IPS DF 19.7 (cell line): ENCODE measurements around the gene NRXN3.

ENCODE experiments used
- DNase-seq: peaks from one replicate; pipeline ENCODE4 v3.0.0-alpha.2; 2013; ENCODE audit warnings: low read depth, low spot score

NRXN3 gene

DNA sequence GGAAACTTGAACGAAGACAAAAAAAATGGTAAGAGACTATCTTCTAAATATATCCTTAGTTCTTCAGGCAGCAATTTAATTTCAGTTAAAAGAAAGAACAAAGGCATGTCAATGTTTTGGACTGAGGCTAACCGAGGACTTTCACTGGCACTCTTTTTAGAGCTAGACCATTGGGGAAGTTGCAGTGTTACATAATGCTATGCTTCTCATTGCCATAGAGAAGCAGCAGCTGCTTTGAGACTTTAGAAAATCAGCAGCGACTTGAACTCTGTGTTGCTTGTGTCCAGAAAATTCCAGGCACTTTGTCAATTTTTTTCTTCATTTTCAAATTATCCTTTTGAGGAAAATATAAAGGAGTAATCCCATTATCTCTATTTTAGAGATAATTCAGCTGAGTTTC, 964.2 kb downstream of the NRXN3 start:
- no peak for DNase-seq

DNA sequence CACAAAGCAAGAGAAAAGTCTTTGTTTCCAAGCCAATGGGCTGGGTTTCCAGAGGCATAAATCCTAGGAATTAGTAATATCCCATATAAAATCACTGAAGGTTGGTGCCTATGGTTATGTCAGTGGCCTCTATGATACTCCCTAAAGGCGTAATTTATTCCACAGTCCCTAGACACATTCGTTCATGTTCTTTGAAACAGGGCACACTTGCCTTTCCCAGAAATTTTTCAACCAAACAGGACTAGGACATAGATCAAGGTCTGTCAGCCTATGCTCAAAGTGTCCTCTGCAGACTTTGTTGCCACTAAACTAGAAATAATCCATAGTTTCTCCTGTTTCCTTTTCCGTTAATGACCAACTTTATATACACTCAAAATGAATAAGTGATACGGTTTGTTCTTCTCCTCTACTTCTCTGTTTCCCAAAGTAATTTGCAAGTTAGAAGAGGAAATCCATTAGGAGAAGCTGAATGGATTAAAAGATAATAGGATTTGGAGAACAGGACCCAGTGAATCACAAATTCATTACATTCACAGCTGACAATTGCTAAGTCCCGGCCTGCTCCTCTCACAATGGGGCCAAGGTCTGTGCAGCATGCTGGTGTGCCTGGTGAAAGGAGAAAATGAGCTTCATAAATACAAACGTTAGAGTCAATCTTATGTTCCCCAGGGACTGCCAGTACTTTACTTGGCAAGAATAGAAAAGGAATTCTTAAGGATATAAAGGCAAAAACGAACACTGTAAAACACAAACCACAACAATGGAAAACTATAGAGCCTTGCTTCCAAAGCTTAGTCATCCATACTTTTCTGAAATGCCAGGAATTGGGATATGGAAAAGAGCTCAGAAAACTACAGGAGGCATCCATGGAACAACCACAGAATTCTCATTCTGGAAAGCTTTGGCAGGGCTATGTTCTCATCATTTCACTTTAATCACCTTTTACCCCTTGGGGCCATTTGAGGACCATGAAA, 966.2 kb downstream of the NRXN3 start:
- no peak for DNase-seq

DNA sequence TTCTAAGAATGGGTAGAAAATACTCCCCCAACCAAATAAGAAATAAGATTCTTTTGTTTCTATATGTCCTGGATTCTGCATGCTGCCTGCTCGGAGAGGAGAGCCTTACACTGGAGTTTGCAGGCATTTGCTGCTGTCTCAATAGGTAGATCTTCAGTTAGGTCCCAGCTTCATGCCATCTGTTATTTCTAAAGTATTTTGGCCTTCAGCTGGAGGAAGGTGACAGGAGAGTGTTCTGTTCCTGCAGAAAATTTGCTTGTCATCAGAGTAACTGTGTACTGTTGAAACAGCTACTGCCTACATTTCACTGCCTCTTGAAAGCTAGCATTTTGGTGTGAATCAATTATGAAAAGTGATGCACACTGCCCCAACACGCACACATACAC, 966.9 kb downstream of the NRXN3 start:
- no peak for DNase-seq

DNA sequence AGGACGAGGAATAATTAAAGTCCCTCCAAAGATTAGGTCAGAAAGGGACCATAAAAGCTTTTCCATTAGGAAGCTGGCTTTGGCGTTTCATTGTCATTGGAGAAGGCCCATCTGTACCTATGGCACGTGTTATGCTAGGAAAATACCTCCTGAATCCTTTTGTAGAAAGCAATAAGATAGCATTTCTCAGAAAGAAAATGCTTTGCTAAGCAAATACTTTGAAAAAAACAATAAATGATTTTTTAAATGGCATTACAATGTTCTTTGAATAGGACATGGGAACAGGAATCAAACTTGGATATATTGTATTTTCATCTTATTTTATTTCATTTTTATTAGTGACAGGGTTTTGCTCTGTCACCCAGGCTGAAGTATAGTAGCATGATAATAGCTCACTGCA, 967.7 kb downstream of the NRXN3 start:
- DNase-seq = no peak

DNA sequence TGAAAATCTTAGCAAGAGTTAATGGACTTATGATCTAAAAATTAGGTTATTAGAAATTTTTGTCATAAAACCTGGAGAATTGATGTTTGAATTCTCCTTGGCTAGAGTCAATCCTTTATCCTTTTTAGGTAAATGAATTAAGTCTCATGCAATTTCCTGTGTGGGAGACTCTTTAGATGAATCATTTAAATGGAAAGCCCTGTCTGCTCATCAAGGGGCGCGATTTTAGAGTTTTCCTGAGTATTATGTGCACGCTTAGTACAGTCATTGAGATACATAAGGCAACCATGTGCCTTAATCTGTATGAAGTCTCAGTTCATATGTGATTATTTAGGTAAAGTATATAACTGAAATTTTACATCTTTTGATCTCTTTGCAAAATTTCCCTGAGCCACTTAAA, 974.7 kb downstream of the NRXN3 start:
- no peak for DNase-seq

DNA sequence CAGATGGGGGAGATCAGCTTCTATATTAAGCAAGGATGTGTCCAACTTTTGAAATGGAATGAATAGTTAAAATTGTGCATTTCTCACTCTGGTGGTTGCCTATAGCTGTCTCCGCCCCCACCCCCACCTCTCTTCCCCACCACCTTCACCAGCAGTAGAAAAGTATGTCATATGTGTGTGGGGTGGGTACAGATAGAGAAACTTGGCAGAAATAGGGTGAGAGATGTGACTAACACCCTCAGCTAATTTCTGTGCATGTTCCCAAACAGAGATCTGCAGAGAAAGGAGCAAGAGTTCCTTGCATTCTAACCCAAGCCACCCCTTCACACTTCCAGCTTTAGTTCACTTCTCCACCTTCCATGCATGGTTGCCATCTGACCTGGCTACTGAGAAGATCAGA, 980.1 kb downstream of the NRXN3 start:
- no peak for DNase-seq

DNA sequence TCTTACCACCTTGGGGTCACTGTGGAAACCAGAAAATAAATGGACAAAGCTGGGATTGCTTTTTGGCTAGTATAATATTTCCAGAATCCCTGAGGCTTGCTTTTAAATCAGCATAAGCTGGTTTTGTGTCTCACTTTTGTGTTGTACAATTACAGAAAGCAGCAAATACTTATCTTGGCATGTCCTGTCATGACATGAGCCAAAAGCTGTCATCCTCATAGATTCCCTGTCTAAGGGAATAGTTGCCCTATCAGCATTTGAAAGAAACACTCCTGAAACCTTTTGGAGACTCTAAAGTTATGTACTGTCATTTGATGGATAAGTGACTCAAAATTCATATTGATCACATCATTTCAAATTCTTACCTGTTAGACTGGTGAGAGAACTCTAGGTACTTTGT, 987.2 kb downstream of the NRXN3 start:
- DNase-seq = no peak

DNA sequence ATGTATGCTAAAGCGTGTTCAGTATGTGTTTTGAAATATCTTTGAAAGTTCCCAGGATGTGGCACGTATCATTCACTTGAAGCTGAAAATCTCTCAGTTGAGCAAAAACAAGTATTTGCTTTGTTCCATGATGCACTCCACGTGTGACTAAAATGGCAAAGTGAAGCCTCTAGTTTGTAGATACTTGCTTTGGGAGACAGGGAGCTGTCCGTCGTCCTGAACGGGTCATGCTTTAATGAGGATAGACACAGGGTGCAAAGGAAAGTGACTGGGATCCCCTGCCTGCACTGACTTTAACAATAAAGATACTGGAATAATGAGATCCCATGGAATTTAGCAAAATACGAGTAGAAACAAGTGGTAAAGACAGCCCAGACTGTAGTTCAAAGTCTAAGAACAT, 991.4 kb downstream of the NRXN3 start:
- peak; percentile 9 for DNase-seq

DNA sequence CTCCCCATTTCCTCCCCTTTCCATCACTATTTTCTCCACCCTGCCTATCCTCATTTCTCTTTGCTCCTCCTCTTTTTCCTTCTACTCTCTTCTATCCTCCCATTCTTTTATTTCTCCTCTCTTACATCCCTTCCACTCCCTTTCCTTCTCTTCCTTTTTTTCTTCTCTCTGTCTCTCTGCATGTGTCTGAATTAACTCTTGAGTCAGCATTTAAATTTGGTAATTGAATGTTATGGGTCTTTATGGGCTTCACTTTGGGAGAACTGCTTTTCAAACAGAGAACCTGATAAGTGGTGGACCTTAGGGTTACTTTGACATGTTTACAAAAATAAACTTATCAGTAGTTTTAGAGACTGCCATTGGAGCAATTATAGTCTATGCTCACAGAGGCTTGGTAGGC, 992.7 kb downstream of the NRXN3 start:
- no peak for DNase-seq

DNA sequence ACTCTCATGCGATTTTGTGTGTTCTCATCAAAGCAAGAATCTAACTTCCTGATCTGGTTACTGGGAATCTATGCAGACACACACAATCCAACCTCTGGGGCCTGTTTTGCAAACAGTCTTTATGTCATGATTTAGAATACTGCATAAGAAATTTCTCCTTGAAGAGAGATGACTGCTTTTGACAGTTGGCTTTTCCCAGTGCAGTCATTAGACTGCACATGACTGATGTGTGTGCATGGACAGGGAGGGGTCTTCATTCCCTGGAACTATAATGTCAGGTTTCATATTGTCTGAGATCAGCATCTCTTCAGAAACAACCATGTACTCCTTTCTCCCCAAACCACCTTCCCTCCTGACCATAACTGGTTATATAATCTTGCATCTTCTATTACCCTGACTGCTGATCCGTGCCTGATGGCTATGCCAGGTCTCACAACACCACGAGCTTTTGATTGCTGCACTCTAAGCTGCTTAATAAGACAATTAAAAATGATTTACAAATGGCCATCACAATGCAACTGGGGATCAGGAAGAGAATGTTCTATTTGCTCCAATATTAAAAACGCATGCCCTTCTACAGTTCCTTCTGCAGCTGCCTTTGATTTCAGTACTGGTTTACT, 995.4 kb downstream of the NRXN3 start:
- DNase-seq = no peak

DNA sequence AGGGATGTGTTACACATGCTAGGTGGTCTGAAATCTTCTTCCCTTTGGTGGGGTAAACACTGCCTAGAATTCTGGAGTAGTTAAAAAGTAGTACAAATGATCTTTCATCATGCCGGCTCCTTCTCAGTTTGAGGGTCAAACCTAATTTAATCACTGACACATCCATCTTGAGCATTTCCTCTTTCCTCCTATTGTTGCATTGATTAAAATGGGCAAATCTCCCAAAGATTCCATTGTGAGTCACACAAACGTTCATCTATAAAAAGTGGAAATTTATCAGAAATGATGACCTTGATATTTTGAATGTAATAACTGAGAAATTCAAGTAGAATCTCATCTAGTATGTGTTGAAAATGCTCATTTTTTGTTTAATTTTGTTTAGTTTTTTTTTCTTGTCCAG, 996.0 kb downstream of the NRXN3 start:
- no peak for DNase-seq

DNA sequence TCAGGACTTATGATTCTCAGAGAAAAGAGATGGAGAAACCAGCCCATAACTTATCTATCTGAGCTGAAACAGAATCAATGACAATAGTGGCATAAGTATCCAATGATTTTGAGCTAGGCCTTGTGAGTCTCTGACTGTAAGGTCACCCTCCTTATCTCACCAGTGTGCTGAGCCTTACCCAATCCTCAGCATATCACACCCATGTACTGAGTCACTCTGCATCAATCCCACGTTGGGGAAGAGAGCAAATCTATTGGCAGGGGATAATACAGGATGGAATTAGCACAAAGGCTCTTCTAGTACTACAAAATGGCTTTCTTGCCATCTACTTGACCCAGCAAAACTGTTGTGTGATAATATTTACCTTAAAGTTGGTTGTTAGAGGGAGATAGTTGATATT, 997.8 kb downstream of the NRXN3 start:
- no peak for DNase-seq

DNA sequence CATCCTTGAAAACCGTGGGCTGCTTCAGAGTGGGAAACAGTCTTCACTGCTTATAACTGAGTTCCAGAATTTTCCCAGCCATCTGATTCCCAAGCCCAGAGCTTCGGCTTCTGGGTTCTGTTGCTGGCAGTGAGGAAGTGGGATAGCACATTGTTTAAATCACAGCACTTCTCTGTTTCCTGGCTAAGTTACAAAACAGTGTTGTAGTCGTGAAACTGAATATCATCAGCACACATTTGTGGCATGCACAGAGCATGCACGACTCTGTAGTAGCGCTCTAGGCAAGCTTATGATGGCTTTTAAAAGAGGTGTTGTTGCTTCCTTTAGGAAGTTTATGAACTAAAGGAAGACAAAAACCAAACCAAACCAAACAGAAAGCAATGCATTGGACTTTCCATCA, 1005.5 kb downstream of the NRXN3 start:
- DNase-seq = no peak

DNA sequence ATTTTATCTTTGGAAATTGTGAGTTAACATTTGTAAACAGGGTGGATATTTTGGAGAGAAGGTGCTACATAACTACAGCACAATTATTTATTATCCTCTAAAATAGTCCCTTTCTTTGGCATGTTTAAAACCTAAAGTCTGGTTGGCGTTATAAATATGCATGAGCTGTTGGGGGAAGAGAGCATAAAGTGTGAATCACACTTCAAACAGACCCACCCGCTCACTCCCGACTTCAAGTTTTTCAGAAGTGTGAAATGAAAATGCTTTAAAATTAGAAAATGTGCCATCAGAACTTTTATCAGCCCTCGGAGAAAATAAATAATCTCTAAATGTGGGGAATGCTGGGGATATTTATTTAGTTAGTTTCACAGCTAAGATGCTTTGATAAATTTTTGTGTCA, 1006.9 kb downstream of the NRXN3 start:
- no peak for DNase-seq

DNA sequence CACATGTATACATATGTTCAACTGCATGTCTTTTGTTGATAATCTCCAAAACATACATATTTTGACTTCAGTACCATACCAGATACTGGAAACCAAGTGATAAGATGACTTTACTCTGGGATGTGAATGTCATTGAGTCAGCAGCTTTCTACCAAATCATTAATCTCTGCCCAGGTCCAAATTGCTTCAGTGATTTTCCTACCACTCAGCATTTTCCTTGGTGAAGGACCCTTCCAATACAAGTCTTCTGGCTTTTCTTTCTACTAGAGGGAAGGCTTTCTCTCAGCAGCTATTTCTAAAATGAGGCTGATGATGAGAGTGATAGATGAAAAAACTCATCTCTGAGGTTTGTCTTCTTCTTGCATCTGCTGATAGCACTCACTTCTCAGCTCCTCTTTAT, 1008.5 kb downstream of the NRXN3 start:
- DNase-seq = no peak

DNA sequence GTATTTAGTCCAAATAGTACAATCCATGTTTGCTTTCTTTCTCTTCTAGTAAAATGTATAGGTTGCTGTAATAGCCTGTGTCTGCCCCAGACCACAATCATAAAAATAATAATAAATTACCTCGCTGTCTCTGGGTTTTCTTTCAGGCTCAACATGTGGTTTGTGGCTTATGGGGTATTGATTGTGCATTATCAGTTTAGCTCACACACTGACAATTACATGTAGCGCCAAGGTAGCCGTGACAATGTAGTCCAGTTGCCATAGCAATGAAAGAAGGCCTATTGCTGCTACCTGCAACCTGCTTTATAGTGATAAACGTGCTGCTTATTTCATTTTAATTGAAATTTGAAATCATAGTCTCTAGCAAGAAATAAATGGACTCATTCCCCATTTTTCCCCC, 1009.8 kb downstream of the NRXN3 start:
- no peak for DNase-seq

DNA sequence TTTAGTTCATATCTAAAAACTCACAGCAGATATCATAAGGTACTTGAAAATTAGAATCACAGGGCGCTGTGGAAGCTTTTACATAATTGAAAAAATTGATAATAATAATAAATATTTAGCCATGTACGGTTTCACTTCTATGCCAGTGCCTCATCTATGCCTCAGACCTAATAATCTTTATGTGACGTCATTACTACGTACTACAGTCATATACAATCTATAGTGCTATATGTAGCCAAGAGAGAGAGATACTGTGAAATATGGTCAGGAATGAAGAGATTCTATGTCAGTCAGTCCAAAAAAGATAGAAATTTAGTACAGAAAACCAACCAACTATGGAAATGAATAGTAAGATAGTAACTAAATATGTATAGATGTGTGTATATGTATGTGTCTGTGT, 1010.5 kb downstream of the NRXN3 start:
- DNase-seq = no peak

DNA sequence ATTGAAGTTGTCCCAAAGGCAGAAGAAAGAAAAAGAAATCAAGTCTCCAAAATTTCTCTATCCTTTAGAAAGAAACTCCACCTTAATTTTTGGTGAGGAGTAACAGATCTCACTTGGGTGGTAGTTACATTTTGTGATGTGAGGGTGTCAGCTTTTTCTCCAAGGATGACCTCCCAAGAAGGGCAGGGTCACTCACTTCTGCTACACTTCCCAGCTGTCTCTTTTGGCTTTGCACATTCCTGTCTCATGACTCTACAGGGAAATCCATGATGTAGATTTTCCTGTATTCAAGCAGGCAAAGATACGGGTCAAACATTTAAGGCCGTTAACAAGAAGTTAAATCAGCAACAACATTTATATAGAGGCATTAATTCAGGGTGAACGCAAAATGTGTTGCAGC, 1016.4 kb downstream of the NRXN3 start:
- no peak for DNase-seq

DNA sequence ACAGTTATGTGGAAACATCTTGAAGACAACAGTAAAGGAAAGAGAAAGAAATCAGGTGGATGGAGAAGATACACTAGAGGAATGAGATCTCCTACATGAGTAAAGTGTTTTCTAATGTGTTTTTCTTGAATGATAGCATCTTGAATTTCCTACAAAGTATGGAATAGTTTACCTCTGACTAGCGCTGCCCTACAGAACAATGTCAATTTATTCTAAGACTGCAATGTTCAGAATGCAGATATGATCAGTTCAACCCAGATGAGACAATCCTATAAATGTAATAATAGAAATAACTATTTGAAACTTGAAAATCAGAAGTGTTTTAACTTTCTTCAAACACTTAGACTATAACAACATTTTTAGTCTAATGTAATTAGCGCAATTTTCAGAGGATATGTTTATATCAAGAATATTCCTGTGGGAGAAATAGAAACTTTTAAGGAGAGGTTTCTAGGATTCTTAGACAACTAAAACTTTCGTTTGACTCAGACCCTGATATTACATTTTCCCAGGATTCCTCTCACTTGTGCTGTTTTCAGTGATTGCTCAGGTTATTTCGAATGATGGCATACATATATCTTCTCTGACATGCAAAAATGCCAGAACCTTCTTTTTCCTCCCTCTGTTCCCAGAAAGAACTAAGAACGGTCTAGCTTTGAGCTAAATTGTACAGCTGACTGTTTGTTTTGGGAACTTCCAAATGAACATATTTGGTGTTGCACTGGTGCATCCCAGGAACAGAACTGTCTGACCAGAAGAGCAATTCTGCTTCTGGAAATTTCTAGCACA, 1023.7 kb downstream of the NRXN3 start:
- DNase-seq = no peak

DNA sequence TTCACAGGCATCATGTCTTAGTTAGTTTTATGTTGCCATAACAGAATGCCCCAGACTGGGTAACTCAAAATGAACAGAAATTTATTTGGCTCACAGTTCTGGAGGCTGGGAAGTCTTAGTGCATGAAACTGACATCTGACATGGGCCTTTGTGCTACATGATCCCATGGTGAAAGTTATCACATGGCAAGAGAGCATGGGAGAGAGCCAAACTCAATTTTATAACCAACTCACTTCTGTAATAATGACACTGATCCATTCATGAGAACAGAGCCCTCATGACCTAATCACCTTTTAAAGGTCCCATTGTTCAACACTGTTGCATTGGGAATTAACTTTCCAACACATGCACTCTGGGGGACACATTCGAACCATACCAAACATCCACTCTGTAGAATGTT, 1026.0 kb downstream of the NRXN3 start:
- DNase-seq = no peak

DNA sequence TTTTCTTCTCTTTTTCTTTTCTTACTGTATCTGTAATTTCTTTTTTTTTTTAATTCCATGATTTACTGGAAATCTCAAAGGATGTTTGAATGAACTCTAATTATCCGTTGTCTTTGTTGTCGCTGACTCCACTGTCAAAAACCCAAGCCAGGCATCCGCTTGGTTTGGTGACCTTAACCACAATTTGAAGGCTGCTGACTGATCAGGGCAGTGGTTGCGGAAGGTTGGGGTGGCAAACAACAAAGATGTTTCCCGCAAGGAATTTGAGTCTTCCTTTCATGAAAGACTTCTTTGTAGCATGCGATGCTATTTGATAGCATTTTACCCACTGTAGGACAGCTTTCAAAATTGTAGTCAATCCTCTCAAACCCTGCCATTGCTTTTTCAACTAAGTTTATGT, 1027.3 kb downstream of the NRXN3 start:
- DNase-seq = no peak

DNA sequence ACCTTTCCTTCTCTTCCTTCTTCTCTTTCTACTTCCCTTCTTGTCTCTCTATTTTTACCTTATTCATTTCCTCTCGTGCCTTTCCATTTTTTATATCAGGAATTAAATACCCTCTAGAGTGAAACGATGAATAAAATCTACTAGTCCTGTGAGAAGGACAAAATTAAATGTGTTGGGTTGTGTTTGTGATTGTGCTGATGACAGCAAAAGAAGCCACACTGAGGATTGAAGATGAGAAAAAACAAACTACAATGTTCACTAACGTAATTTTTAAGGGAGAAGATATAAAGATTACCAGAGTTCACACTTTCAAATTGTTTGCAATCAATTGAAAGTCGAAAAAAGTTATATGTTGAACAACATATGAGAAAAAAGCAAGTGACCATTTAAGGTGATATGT, 1029.0 kb downstream of the NRXN3 start:
- DNase-seq = no peak
